ENCODE results near the gene DPP10. TPM values are rescaled to one million over a fixed set of nuclear protein-coding genes. Genes with fewer than 3 reads are reported as not detected.

DPP10 gene
- polyA plus RNA-seq, 1 donor = 0.15 TPM

GRCh38 chr2:115460008-115460407 is 1017.6 kb downstream of the DPP10 start:
- DNase-seq = no peak

DNA sequence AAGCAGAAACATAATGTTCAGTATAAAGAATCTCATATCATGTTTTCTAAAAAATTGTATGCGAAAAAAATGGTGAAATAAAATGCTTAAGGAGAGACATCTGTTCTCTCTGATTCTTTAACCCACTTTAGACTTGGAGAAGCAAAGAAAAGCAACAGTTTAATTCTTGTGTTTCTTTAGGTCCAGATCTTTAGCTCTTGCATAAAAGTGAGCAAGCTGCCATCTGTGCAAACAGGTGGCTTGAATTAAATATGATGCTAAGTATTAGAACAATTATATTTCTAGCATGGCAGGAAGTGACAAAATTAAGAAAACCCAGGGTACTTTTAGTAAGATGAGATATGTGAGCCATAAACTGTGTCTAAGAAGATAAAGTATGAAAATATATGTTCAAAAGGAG is 1038.3 kb downstream of the DPP10 start:
- DNase-seq = no peak

- DNase-seq = no peak
Observed at GRCh38 chr2:115481842-115482241, 1039.4 kb downstream of the DPP10 start.

GRCh38 chr2:115483666-115484065 is 1041.2 kb downstream of the DPP10 start:
- no peak for DNase-seq

DNA sequence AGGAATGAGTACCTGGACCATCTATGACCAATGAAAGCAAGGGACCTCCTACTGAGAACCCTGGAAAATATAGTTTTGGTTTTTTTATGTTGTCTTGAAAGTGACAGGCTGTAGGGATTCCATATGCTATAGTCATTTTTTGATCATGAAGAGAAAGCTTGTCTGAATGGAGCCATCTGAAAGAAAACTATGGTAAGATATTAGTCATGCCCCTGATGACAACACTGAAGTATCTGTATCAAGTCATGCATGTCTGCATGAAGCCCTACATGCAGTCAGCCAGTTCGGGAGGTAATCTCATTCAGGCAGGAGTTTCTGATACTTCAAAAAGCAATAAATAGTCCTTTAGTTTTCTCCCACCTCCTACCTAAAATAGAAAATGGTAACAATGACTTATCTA is 1042.0 kb downstream of the DPP10 start:
- DNase-seq = no peak

DNA sequence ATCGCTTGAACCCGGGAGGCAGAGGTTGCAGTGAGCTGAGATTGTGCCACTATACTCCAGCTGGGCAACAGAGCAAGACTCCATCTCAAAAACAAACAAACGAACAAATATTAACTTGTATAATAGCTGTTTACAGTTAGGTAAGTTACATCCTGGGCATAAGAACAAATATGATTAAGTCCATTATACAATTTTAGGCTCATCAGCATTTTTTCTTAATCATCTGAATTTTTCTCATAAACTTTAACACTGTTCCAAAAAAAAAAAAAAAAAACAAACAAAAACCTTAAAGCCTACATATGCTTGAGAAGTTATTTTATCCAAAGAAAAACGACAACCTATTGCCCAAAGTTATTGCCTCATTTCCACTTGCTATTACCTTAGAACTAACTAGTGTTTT is 1042.5 kb downstream of the DPP10 start:
- DNase-seq = no peak

DNA sequence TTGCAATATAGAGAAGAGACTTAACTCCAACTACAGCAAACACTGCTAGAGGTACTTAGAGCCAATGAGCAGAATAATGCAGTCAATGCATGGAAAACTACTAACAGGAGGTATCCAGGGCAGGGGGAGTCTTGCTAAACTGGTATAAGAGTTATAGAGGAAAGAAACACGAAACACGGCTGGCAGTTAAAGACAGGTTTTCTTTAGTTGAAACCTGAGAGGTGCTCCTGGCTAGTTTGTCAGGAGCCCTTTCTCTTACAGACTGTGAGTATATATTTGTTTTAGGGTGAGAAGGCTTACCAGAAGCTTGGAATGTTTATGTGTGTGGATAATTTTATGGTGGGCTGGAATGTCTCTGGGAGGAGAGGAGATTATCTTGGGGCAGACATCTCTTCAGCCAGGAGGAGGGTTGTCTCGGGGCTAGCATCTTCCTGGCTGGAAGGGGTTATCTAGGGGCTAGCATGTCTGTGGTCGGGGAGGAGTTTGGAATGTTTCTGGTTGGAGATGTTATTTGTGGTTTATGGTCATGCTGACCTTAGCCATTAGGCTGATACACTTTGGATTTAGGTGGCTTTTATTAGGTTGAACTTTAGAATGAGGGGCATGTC is 1048.8 kb downstream of the DPP10 start:
- no peak for DNase-seq

DNA sequence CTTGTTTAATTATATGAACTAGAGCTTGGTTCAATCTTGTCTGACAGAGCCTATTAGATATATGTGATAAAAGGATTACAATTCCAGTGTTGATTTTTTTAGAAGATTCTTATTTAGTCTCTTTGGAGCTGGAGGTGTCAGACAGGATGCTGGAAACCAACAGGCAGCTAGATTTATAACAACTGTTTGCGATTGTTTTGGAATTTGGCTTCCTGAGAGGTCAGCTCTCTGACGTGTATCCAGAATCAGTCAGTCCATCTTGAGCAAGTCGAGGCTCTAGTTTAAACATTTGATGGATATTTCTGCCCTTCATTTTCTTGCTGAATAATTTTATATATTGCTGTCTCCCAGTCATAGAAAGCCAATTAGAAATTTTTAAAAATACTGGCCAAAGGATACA is 1062.9 kb downstream of the DPP10 start:
- no peak for DNase-seq

DNA sequence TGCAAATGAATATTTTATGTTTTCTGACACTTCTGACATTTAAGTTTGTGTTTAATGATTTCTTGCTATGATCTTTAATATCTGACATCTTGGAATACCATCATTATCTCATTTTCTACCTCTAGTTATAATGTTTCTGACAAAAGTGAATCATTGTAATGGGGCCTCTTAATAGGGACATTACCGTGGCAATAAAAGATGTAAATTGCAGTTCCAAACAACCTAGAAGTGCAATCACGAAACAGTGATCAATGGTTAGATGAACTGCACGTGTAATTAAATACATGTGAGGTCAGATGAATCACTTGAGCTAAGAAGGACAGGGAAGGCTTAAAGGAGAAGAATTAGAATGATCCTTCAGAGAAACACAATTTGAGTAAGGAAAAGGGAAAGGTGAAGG is 1078.3 kb downstream of the DPP10 start:
- DNase-seq = no peak

- no peak for DNase-seq
Observed at GRCh38 chr2:115524452-115524851, 1082.0 kb downstream of the DPP10 start.

- no peak for DNase-seq
Observed at GRCh38 chr2:115529627-115530026, 1087.2 kb downstream of the DPP10 start.

DNA sequence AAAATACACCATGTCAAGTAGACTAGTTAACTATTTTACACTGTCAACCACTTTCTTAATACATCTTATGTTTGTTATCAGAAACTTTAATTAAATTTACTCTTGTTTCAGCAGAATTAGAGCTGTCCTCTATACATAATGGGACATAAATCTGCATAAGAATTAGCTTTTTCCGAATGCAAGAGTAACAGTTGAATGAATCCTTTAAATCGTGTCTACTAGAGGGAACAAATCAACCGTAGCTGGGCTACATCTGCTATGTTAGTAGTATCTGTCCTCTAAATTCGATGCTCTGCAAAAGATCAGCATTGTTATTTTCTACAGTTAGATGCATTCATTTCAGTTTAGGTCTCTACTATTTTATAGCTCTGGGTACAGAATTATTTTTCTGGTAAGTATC is 1090.6 kb downstream of the DPP10 start:
- no peak for DNase-seq

DNA sequence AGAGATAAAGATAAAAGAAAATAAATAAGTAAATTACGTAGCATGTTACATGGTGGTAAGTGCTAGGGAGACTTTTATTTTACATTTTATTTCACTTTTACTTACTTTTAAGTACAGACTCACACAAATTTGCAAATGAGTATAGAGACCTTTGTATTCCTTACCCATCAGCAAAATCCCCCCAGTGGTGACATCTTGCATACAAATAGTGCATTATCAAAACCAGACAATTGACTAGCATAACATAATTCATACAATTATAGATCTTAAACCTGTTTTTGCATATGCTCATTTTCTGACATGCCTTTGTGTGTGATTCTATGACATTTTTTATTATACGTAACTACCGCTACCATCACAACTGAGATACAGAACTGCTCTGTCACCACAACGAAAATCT is 1099.4 kb downstream of the DPP10 start:
- DNase-seq = no peak

- no peak for DNase-seq
Observed at GRCh38 chr2:115542331-115542730, 1099.9 kb downstream of the DPP10 start.

DNA sequence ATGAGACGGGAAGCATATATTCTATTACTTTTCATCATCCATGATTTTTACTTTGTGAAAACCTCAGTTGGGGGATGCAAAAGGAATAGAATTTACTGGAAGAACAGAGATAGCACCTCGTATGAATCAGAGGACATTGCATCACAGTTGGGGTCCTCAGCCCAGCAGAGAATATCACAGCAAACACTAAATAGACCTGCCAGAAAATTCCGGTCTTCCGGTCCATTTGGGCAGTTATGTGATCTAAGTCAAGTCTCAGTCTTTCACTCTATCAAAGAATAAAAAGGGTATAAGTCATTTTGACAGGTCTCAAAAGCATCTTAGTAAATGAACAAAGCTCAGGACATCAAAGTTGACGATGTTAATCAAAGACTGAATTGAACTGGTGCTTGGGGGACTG is 1100.6 kb downstream of the DPP10 start:
- DNase-seq = no peak

GRCh38 chr2:115543461-115543860 is 1101.0 kb downstream of the DPP10 start:
- no peak for DNase-seq

GRCh38 chr2:115549611-115550130 is 1107.2 kb downstream of the DPP10 start:
- DNase-seq = no peak

GRCh38 chr2:115552726-115553125 is 1110.3 kb downstream of the DPP10 start:
- no peak for DNase-seq

GRCh38 chr2:115554153-115554552 is 1111.7 kb downstream of the DPP10 start:
- DNase-seq = no peak

DNA sequence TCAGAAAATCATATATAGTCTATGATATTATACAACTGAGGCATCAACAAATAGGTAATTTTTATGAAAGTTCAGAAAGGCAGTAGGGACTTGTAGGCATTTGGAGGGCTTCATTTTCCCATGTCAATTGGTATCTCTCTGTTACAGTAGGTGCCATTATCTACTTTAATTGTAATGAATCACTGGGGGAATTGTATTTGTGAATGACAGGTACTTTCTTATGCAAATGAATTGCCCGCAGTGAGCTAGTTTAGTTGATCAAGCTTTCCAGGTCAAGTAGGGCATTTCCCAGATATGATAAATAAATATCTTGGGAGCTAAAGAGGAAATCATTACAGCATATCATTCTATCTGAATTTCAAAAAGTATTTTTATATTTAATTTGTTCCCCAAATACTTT is 1116.3 kb downstream of the DPP10 start:
- DNase-seq = no peak

DNA sequence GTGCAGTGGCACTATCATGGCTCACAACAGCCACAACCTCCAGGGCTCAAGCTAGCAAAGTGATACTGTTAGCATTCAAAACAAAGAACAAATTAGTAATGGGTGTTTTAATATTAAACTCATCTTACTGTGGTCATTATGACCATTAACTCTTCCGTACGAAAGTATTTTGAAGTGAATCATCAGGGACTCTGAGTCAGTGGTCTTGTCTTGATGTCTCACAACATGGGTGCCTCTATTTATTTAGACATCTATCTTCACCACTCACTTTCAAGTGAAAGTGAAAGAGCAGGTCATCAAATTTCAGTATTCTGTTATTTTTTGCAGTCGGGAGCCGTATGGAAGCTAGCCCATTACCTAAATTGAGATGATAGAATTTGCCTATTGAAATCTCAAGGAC is 1118.2 kb downstream of the DPP10 start:
- no peak for DNase-seq

GRCh38 chr2:115568643-115569042 is 1126.2 kb downstream of the DPP10 start:
- no peak for DNase-seq

GRCh38 chr2:115569547-115569946 is 1127.1 kb downstream of the DPP10 start:
- DNase-seq = no peak

DNA sequence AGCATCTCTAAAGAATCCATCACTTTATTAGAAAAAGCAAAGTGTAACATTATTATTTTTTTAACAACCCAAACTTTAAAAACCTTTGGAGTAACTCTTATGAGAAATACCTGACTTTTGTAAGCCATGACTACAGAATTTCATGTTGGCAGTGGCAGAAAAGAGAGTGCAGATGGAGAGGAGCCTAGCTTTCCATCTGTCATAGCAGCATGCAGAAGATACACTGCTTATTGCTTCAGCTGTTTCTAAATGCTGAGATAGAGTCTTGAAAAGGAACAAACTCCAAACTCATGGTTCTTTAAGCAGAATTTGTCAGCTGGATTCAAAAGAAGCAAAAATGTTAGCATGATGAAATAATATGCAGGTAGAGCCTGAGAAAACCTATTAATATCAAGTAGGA is 1130.3 kb downstream of the DPP10 start:
- DNase-seq = no peak

DNA sequence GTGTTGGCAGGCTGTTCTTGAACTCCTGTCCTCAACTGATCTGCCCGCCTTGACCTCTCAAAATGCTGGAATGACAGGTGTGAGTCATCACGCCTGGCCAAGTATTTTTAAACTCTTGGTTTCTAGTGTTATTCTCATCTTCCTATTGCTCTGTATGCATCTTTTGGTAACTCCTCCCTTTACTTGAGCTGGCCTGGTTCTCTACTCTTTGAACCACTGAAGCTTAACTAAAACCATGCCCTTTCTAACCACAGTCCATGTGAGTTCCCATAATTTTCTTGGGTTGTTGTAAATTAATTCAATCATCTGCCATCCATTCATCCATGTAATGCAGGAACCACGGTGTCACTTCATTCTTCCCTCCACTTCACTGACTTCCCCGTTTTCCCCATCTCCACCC is 1131.3 kb downstream of the DPP10 start:
- DNase-seq = no peak
